ENCODE results near the gene CUEDC1.

CUEDC1 gene

GRCh38 chr17:57874058-57874419 is 81.2 kb downstream of the CUEDC1 start:
- DNase-seq = no peak

- no peak for DNase-seq
Measured at GRCh38 chr17:57873261-57874057, 81.8 kb downstream of the CUEDC1 start.

- no peak for DNase-seq
Measured at GRCh38 chr17:57872536-57872935, 82.7 kb downstream of the CUEDC1 start.

GRCh38 chr17:57871863-57872262 is 83.3 kb downstream of the CUEDC1 start:
- DNase-seq = no peak

- no peak for DNase-seq
Measured at GRCh38 chr17:57871155-57871554, 84.1 kb downstream of the CUEDC1 start.

- no peak for DNase-seq
Measured at GRCh38 chr17:57870283-57870635, 85.0 kb downstream of the CUEDC1 start.

- DNase-seq = no peak
Measured at GRCh38 chr17:57869617-57870282, 85.5 kb downstream of the CUEDC1 start.

- no peak for DNase-seq
Measured at GRCh38 chr17:57868910-57869616, 86.1 kb downstream of the CUEDC1 start.

- DNase-seq = no peak
Measured at GRCh38 chr17:57868007-57868909, 87.0 kb downstream of the CUEDC1 start.

GRCh38 chr17:57867126-57867525 is 88.1 kb downstream of the CUEDC1 start:
- DNase-seq = no peak

- no peak for DNase-seq
Measured at GRCh38 chr17:57866723-57867122, 88.5 kb downstream of the CUEDC1 start.

- DNase-seq = no peak
Measured at GRCh38 chr17:57866319-57866718, 88.9 kb downstream of the CUEDC1 start.

GRCh38 chr17:57864273-57864672 is 90.9 kb downstream of the CUEDC1 start:
- no peak for DNase-seq

- DNase-seq = no peak
Measured at GRCh38 chr17:57862694-57863667, 92.2 kb downstream of the CUEDC1 start.

- no peak for DNase-seq
Measured at GRCh38 chr17:57861790-57862693, 93.2 kb downstream of the CUEDC1 start.

- DNase-seq = no peak
Measured at GRCh38 chr17:57861000-57861789, 94.0 kb downstream of the CUEDC1 start.

GRCh38 chr17:57860414-57860999 is 94.7 kb downstream of the CUEDC1 start:
- DNase-seq = no peak

GRCh38 chr17:57859601-57860413 is 95.4 kb downstream of the CUEDC1 start:
- DNase-seq = no peak

Data from activated CD4-positive, alpha-beta T cell treated with anti-CD3 and anti-CD28 coated beads, Interleukin-2, amount 50 U/mL, for 16 hours (primary cell).